Stomach smooth muscle (tissue), 2 donors: ENCODE data around the gene PTGES3.
"Not testable (repeated sequence)": the region's sequence is repeated elsewhere in the genome, so short reads cannot be mapped to it uniquely, and the experiment has no call there.

Experiments
- H3K27ac ChIP-seq: one replicate; pipeline ENCODE4 v1.7.0; 2013; ENCODE audit warnings: mild to moderate bottlenecking, low read length, inconsistent platforms
- H3K27me3 ChIP-seq, 2 donors: one replicate each; pipeline ENCODE4 v1.7.0; 2013; ENCODE audit warnings: low read length in 2 of 2; ENCODE audit not compliant: insufficient read depth in 2 of 2, control insufficient read depth in 1 of 2
- H3K36me3 ChIP-seq, 2 donors: one replicate each; pipeline ENCODE4 v1.7.0; 2013; ENCODE audit warnings: low read length in 2 of 2; ENCODE audit not compliant: control insufficient read depth in 2 of 2, insufficient read depth in 2 of 2
- H3K4me1 ChIP-seq: one replicate; pipeline ENCODE4 v1.7.0; 2013; ENCODE audit warnings: low read length; ENCODE audit not compliant: control insufficient read depth, insufficient read depth
- H3K4me3 ChIP-seq, 2 donors: one replicate each; pipeline ENCODE4 v1.7.0; 2013; ENCODE audit warnings: low read length in 2 of 2
- H3K9ac ChIP-seq, 2 donors: one replicate each; pipeline ENCODE4 v1.7.0; 2013; ENCODE audit warnings: low read length in 2 of 2, mild to moderate bottlenecking in 1 of 2
- H3K9me3 ChIP-seq, 2 donors: one replicate each; pipeline ENCODE4 v1.7.0; 2013; ENCODE audit warnings: low read length in 2 of 2; ENCODE audit not compliant: control insufficient read depth in 2 of 2
- donor health status: healthy.
- donor health status: Pancreatic carcinoma.

Gene PTGES3, protein sequence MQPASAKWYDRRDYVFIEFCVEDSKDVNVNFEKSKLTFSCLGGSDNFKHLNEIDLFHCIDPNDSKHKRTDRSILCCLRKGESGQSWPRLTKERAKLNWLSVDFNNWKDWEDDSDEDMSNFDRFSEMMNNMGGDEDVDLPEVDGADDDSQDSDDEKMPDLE

DNA sequence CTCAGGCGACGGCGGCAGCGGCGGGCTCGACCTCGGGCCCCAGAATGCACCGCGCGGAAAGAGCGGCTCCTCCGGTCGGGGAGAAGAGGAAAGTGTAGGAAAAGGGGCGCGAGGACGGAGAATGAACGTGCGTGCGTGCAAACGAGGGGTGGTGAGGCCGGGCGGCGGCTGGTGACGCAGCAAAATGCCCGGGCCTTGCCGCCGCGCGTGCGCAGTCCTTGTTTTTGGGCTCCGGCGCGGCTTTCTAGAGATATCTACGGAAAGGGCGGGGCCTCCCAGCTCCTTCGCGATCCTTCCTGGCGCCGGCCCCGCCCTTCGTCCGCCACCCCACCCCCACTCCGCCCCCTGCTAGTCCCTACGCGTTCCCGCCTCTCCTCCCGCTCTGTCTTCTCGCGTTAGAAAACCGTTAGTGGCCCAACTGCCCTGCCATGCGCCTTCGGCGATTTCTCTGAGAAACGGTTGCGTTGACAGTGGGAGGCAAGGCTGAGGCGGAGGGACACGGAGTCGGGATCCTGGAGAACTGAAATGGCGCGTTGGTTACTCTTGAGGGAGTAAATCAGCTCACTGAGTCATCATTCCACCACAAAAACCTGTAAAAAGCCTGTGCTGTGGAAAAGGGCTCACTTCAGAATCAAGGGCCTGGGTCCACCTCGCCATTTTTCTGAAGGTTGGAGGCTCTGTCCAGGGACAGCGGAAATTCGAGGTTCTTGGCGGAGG is at the start of gene PTGES3:
TSS of gene PTGES3 (minus strand) at position 156 of the 717 bp plus-strand sequence. CDS start 285 bp downstream, outside the sequence.
- H3K9ac ChIP-seq: peak within 1 kb of the TSS; percentile 99 to 100
- H3K27me3 ChIP-seq: no peaks in the 10 kb centered on the region
- peaks cover 14% of the 10 kb centered on the region for H3K4me1 ChIP-seq
- peak within 1 kb of the TSS; percentile 99 to 100 for H3K4me3 ChIP-seq
- peak within 1 kb of the TSS; percentile 99 for H3K27ac ChIP-seq
- H3K36me3 ChIP-seq: peaks cover 0 to 4% of the 10 kb centered on the region in 2 donors
- no peaks in the 10 kb centered on the region for H3K9me3 ChIP-seq

DNA sequence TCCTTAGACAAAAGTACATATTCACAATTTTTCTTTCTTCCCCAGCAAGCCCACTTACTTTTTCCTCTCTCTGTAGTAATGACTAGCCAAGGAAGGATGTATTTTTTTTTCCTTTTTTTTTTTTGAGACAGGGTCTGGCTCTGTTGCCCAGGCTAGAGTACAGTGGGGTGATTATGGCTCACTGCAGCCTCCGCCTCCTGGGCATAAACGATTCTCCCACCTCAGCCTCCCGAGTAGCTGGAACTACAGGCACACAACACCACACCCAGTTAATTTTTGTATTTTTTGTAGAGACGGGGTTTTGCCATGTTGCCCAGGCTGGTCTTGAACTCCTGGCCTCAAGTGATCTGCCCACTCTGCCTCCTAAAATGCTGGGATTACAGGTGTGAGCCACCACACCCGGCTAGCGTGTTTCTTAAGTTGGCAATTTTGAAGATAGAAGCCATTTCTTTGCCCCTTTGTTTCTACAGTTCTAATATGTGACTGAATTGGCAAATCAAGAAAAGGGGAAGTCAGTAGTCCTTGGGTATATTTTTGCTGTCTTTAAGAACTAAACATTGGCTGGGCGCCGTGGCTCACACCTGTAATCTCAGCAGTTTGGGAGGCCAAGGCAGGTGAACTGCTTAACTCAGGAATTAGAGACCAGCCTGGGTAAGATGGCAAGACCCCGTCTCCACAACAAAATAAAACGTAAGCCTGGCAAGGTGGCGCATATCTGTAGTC is 40.2 kb upstream of the PTGES3 start:
- Histone ChIP-seq H3K27ac (no peak overlapping the region), H3K27me3 (no peaks in the 10 kb centered on the region), H3K9ac (no peak overlapping the region), H3K36me3 (peaks cover 0 to 2% of the 10 kb centered on the region in 2 donors), H3K4me3 (no peak overlapping the region), H3K4me1 (peaks cover 7% of the 10 kb centered on the region), H3K9me3 (no peaks in the 10 kb centered on the region)

DNA sequence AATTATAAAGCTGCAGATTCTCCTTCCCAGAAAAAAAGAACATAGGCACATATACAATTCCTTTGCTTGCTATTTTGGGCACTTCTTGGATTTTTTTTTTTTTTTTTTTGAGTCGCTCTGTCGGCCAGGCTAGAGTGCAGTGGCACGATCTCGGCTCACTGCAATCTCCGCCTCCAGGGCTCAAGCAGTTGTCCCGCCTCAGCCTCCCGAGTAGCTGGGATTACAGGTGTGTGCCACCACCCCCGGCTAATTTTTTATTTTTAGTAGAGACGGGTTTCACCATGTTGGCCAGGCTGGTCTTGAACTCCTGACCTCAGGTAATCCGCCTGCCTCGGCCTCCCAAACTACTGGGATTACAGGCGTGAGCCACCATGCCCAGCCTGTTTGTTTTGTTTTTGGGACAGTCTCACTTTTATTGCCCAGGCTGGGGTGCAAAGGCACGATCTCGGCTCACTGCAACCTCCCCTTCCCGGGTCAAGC is 38.2 kb upstream of the PTGES3 start:
- Histone ChIP-seq H3K27ac (peak overlapping the region; percentile 89), H3K9ac (peak overlapping the region in 1 of 2 donors; percentile 99), H3K4me3 (peak overlapping the region; percentile 90 to 100)

DNA sequence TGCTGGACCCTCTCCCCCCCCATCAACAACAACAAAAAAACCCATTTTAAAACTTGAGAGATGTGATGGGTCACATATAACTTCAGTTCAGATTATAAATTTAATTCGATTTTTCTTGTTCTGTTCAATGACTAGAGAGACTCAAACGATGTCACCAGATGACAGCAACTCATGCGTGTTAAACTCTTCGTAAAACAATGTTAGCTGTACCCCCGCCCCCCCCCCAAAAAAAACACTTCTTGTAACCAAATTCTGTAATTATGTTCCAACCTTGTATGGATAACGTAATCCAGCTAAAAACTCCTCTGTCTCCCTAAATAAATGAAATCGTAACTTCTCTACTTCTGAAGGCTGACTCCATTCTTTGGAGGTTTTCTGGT is 37.6 kb upstream of the PTGES3 start:
- peak overlapping the region; percentile 89 for H3K27ac ChIP-seq
- H3K27me3 ChIP-seq: no peaks in the 10 kb centered on the region
- no peaks in the 10 kb centered on the region for H3K9me3 ChIP-seq
- peaks cover 6 to 11% of the 10 kb centered on the region in 2 donors for H3K36me3 ChIP-seq
- peak overlapping the region; percentile 83 to 99 for H3K9ac ChIP-seq
- H3K4me1 ChIP-seq: peaks cover 28% of the 10 kb centered on the region
- peak overlapping the region; percentile 90 to 100 for H3K4me3 ChIP-seq

More for the DNA sequence above, 38.2 kb upstream of the PTGES3 start:
- peaks cover 23% of the 10 kb centered on the region for H3K4me1 ChIP-seq
- not testable (repeated sequence) for H3K9me3 ChIP-seq, H3K27me3 ChIP-seq, H3K36me3 ChIP-seq

DNA sequence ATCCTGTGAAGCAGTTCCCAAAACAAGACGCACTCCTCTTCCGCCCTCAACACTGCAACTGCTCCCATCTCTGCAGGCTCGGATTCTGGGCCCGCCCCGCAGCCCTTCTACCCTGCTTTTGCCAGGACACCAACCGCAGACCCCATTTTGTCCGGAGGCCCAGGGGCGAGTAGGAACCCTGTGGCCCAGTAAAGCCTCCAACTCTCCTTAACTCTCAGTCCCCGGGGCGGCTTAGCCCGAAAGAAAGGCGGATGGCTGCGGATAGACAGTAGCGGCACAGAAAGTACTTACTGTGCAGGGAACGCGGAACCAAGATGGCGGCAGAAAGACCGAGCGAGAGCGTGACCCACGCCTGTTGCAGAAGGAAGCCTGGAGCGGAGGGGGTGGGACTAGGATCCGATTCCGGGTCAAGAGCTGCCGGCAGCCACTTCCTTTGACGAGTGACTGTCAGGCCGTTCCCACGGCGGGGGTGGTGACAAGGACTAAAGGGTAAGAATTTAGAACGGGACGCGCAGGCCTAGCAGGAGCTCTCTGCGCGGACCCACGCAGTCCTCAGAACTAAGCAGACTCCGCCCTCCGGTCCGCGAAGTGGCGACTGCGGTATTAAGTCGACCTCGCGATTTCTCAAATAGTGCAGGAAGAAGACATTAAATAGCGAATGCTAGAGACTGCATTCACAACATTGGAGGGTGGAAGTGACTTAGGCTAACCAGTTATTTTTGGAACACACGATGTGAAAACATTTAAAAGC is 37.1 kb upstream of the PTGES3 start, which contains the start of gene NACA:
TSS of gene NACA (minus strand) at position 328 of the 751 bp plus-strand sequence. CDS start 778 bp downstream, outside the sequence.
- H3K9me3 ChIP-seq: no peaks in the 10 kb centered on the region
- H3K4me1 ChIP-seq: peaks cover 32% of the 10 kb centered on the region
- peaks cover 8 to 13% of the 10 kb centered on the region in 2 donors for H3K36me3 ChIP-seq
- no peaks in the 10 kb centered on the region for H3K27me3 ChIP-seq
- peak within 1 kb of the TSS; percentile 89 for H3K27ac ChIP-seq
- peak within 1 kb of the TSS; percentile 99 for H3K9ac ChIP-seq
- peak within 1 kb of the TSS; percentile 90 to 100 for H3K4me3 ChIP-seq

DNA sequence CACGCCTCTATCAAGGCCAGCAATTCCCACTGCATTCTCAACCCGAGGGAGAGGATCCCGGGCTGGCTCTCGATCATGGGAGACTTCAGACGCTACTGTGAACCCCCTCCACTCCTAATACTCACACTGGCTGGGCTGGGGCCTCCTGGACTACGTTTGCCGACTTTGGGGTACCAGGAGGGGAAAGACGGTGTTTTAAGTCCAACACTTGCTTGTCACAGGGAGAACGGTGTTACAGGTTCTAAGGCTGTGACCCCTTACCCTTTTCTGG is 36.6 kb upstream of the PTGES3 start:
- Histone ChIP-seq H3K27me3 (no peaks in the 10 kb centered on the region), H3K4me1 (peaks cover 37% of the 10 kb centered on the region), H3K9me3 (no peaks in the 10 kb centered on the region), H3K27ac (peak overlapping the region; percentile 89), H3K9ac (peak overlapping the region; percentile 99), H3K36me3 (peaks cover 13% of the 10 kb centered on the region in 2 donors), H3K4me3 (peak overlapping the region; percentile 90 to 100)

DNA sequence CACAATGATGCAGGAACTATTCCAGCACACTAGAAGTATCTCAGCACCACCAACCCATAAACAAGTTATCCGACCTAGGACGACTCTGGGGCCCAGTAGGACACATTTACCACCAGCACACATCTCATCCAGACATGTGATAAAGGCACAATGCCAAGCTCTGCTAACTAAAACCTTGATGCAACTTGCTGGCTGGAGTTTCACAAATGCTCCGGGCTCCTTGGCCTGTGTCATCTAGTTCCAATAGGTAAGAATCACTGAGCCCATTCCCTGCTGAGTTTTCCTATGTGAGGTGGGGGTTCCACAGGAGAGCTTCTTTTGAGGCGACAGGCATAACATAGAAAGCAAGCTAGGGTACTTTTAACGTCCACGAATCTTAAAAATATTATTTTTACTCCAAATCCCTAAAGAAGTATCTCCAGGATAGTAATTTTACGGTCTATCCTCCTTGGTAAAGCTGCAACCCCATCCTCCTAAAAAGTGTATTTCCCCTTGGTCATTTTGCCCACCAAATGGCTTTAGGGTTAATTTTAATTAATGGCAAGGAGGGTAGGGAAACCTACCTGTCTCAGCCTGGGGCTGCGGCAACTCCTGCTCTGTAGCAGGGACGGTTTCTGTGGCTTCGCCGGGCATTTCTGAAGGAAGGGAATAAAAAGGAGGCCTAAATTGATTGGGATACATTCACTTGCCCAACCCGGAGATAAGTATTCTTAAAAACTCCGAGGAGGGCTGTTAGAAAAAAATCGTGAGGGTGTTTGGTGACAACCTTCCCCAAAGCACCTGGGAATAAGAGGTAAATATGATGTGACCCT is 36.0 kb upstream of the PTGES3 start:
- Histone ChIP-seq H3K4me3 (peak overlapping the region; percentile 90 to 100), H3K36me3 (peaks cover 14 to 15% of the 10 kb centered on the region in 2 donors), H3K27ac (peak overlapping the region; percentile 89), H3K9ac (peak overlapping the region; percentile 99), H3K27me3 (no peaks in the 10 kb centered on the region), H3K4me1 (peaks cover 42% of the 10 kb centered on the region), H3K9me3 (no peaks in the 10 kb centered on the region)

DNA sequence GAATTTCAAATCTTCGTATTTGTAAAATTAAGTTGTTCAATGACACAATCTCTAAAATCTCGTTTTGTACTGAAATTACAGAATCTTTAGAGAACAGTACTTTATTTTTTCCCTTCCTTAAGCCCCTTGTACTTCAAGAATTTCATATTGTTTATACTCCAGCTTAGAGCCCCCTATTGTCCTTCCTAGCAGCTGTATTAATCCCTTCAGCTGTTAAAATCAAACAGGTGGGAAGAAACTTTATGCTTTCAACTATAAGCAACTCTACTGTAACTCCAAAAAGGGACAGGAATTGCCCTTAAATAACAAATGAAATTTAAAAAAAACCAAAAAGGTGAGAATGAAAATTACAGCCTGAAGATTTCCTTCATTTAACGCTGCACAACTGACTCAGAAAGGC is 35.3 kb upstream of the PTGES3 start:
- H3K9ac ChIP-seq: peak overlapping the region in 1 of 2 donors; percentile 99
- H3K4me1 ChIP-seq: peaks cover 45% of the 10 kb centered on the region
- no peak overlapping the region for H3K27ac ChIP-seq
- H3K4me3 ChIP-seq: peak overlapping the region; percentile 90 to 100
- H3K27me3 ChIP-seq: no peaks in the 10 kb centered on the region
- peaks cover 18 to 20% of the 10 kb centered on the region in 2 donors for H3K36me3 ChIP-seq
- H3K9me3 ChIP-seq: no peaks in the 10 kb centered on the region

DNA sequence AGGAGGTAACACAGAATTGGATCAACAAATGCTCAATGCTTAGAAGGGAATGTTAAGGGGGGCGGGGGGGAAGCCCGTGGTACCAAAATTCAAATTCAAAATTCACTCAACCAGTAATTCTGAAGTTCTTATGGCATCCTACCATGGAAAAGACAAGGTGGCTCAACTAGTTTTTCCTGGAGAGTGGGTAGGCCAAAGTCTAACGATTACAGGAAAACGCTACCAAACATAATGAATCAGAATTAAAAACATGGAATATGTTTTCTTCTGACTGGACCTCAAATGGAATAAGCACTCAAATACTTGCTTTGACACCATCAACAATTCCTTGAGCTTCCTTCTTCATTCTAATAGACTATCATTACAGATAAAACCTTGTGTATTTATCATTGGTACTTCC is 34.7 kb upstream of the PTGES3 start:
- no peaks in the 10 kb centered on the region for H3K27me3 ChIP-seq
- peaks cover 18 to 20% of the 10 kb centered on the region in 2 donors for H3K36me3 ChIP-seq
- peak overlapping the region in 1 of 2 donors; percentile 21 for H3K4me3 ChIP-seq
- no peaks in the 10 kb centered on the region for H3K9me3 ChIP-seq
- peak overlapping the region in 1 of 2 donors; percentile 99 for H3K9ac ChIP-seq
- H3K4me1 ChIP-seq: peaks cover 47% of the 10 kb centered on the region
- H3K27ac ChIP-seq: no peak overlapping the region
